AG09319 (cell line): Measurements from ENCODE around the gene USP7.
"Not testable (repeated sequence)": the region's sequence is repeated elsewhere in the genome, so short reads cannot be mapped to it uniquely, and the experiment has no call there.

Experiments
- DNase-seq: peaks from one replicate; pipeline ENCODE4 v3.0.0-alpha.2; 2010; ENCODE audit warnings: low read depth; ENCODE audit errors: extremely low read depth
- CTCF ChIP-seq: IDR thresholded peaks from 2 replicates; pipeline ENCODE4 v1.5.1; 2011; ENCODE audit warnings: low read depth, mild to moderate bottlenecking, inconsistent platforms, low read length, moderate library complexity

The USP7 gene

DNA sequence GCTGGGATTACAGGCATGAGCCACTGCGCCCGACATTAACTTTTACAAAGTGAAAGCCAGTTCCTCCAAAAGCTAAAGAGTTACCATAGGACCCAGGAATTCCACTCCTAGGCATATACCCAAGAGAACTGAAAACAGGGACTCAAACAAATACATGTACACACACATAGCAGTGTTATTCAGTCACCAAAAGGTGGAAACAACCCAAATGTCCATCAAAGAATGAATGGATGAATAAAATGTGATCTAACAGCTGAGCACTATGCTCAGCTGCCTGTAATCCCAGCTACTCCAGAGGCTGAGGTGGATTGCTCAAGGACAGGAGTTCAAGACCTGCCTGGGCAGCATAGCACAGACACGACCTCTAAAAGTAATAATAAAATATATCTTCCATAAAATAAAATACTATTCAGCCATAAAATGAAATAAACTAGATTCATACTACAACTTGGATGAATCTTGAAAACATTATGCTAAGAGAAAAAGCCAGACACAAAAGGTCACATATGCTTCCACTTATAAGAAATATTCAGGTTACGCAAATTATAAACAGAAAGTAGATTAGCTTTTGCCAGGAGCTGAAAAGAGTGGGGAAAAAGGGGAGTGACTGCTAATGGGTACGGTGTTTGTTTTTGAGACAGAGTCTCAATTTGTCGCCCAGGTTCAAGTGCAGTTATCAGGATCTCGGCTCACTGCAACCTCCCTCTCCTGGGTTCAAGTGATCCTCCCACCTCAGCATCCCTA lies 9.3 kb upstream of the USP7 start:
- TF ChIP-seq CTCF, result no peak
- DNase-seq, result no peak

- no peak for DNase-seq
These were observed 7.7 kb upstream of the USP7 start for GRCh38 chr16:8971416-8971815.

GRCh38 chr16:8969202-8969897 lies 5.6 kb upstream of the USP7 start:
- DNase-seq, result not testable (repeated sequence)

More at GRCh38 chr16:8971416-8971815, 7.7 kb upstream of the USP7 start:
- no peak for TF ChIP-seq CTCF

DNA sequence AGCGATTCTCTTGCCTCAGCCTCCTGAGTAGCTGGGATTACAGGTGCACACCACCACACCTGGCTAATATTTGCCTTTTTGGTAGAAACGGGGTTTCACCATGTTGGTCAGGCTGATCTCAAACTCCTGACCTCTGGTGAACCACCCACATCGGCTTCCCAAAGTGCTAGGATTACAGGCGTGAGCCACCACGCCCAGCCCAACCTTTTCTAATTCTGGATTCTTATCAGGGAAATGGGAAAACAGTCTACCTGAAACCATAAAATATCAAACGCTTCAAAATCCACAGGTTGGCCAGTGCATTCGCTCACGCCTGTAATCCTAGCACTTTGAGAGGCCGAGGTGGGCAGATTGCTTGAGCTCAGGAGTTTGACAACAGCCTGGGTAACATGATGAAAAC lies 4.3 kb upstream of the USP7 start:
- not testable (repeated sequence) for DNase-seq

GRCh38 chr16:8967132-8967821 lies 3.6 kb upstream of the USP7 start:
- TF ChIP-seq CTCF, result no peak
- no peak for DNase-seq

DNA sequence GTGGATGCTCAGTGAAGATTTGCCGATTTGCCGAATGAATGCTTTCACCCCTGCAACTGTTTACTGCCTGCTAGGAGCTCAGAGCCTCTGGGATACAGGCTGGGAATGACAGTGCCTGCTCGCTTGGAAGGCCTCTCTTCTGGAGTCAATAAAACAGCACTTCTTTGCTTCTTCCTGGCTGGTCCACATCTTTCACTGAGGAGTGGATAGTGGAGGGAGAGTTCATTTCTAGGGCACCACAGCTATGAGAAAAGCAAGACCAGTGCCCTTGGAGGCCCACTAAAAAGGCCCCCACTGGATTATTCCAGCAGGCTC lies 3.1 kb upstream of the USP7 start:
- no peak for TF ChIP-seq CTCF
- DNase-seq, result no peak

GRCh38 chr16:8964462-8964861 lies 756 bp upstream of the USP7 start:
- TF ChIP-seq CTCF, result no peak
- no peak for DNase-seq

DNA sequence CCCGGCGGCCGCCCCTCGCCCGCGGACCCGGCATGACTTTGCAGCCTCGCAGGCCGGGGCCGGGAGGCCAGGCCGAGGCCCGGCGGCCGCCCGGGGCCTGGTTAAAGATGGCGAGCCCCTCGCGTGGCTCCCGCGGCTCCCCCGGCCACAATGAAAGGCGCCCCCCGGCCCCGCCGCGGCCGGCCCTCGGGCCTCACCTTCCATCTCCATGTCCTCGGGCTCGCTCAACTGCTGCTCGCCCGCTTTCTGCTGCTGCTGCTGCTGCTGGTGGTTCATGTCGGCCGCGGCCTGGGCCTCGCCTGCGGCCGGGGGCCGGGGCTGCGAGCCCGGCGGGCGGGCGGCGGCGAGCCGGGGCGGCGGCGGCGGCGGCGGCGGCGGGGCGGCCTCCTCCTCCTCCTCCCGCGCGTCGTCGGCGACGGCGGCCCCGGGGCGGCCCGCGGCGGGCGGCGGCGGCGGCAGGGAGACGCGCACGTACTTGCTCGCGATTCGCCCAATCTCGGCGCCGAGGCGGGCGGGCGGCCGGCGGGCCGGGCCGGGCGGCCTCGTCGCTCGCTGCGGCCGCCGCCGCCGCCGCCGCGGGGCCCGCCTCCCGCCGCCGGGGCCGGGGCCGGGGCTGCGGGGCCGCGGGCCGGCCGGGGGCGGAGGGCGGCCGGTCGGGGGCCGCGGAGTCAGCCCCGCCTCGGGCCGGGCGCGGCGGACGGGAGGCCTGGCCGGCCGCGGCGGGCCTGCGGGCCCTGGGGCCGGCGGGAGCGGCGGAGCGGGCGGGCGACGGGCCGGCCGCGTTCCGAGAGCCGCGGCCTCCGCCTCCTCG lies 491 bp downstream of the USP7 start:
- no peak for TF ChIP-seq CTCF
- DNase-seq, result no peak
